ENCODE results near the gene RTN4. TPM values are rescaled to one million over a fixed set of nuclear protein-coding genes. Genes with fewer than 3 reads are reported as not detected.
"Not testable (repeated sequence)": the region's sequence is repeated elsewhere in the genome, so short reads cannot be mapped to it uniquely, and the experiment has no call there.

RTN4 gene
- polyA plus RNA-seq, 12 donors: 88.1 to 906 (median 714) TPM

- DNase-seq: not testable (repeated sequence)
Observed at GRCh38 chr2:55076019-55076418, 25.8 kb upstream of the RTN4 start.

- DNase-seq: no peak
Observed at GRCh38 chr2:55073000-55073983, 23.0 kb upstream of the RTN4 start.

GRCh38 chr2:55063713-55064323 lies 13.6 kb upstream of the RTN4 start:
- no peak for DNase-seq

GRCh38 chr2:55063226-55063625 lies 13.0 kb upstream of the RTN4 start:
- DNase-seq: no peak

- DNase-seq: no peak
Observed at GRCh38 chr2:55062754-55063153, 12.5 kb upstream of the RTN4 start.

- DNase-seq: no peak
Observed at GRCh38 chr2:55061523-55062344, 11.5 kb upstream of the RTN4 start.

GRCh38 chr2:55059793-55060192 lies 9.5 kb upstream of the RTN4 start:
- DNase-seq: no peak

GRCh38 chr2:55057474-55057873 lies 7.2 kb upstream of the RTN4 start:
- DNase-seq: no peak

GRCh38 chr2:55056024-55056521 lies 5.8 kb upstream of the RTN4 start:
- DNase-seq: no peak

GRCh38 chr2:55054106-55054875 lies 4.0 kb upstream of the RTN4 start:
- DNase-seq: no peak

- not testable (repeated sequence) for DNase-seq
Observed at GRCh38 chr2:55053225-55053624, 3.0 kb upstream of the RTN4 start.

- no peak for DNase-seq
Observed at GRCh38 chr2:55052129-55053061, 2.1 kb upstream of the RTN4 start.

- peak; percentile 86 for DNase-seq
Observed at GRCh38 chr2:55051026-55051866, 995 bp upstream of the RTN4 start.

- DNase-seq: no peak
Observed at GRCh38 chr2:55049821-55050099, 491 bp downstream of the RTN4 start.

- DNase-seq: peak; percentile 92
Observed at GRCh38 chr2:55049043-55049820, 1.0 kb downstream of the RTN4 start.

- peak; percentile 67 for DNase-seq
Observed at GRCh38 chr2:55048508-55049042, 1.7 kb downstream of the RTN4 start.

GRCh38 chr2:55047677-55048299 lies 2.5 kb downstream of the RTN4 start:
- peak; percentile 21 for DNase-seq

GRCh38 chr2:55045780-55046179 lies 4.5 kb downstream of the RTN4 start:
- DNase-seq: no peak
